ENCODE measurements around the gene DBR1.

Gene DBR1

DNA sequence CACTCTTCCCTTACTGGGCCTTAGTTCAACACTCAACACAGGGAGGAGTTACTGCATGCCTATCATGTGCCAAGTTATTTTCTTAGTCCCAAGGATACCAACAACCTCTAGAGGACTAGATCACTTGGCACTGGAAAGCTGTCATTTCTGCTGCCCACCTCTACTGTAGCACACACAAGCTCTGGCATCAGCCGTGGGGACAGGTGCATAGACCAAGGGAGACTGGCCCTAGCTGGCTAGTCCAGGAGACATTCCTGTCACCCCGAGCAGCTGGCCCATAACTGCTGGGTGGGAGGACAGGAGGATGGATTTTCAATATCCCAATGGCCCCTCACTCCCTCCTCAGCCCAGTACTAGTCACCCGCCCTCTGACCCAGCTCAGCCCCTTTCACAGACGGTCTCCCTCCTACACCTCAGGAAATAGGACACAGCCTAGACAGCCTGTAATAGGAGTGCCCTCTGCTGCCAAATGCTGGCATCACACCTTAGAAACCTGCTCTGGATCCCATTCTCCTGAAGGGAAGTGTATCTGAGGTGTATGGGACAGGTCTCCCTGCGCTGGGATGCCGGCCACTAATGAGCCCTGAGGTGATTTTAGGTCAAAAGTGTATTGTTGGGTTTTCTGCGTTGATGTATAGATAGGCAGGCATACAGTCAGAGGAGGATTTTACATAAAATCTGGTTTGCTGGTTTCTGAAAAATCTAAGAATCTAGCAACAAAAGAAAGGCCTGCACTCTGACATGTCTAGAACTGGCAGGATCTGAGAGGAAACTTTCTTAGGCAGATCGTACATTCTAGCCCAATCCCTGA, 55.9 kb downstream of the DBR1 start:
- peak; percentile 51 for DNase-seq

DNA sequence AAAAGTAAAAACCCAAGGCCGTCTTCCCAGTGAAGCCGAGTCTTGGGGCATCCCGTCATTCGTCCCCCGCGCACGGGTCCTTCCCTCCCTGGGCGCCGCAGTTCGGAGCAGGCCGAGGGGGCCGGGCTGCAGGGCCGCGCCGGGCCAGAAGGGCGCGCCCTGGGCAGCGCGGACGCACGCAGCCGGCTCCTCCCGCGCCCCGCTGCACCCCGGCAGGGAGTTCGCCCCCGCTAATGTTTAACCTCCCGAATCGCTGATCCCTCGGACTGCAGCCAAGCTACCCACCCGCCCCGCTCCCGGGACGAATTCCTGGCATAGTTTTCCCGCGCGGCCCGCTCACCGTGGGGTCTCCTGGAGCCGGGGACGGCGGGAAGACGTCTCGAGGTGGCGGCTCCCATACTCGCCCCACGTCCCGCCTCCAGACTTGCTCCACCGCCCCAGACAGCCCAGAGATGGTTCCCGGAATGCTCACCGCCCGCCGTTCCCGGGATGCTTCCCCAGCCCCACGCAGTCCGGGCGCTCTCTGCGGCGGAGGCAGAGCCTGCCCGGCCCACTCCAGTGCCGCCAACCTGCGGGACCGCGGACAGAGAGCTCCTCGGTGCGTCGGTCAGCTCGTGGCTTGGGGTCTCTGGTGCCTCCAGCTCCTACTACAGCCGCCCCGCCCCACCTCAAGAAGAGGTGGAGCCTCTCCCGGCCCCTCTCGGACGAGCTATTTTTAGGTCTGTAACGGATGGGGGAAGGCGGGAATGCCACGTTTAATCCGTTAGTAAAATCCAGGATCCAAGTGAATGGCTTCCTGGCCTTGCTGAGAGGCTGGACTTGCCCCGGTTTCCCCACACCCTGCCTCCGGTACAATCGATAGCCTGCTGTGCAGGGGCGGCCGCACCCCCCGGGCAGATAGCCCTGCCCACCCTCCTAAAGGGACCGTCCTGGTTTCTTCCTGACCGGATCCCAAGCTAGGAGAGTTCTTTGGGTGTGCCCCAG, 59.4 kb downstream of the DBR1 start, which contains the start of gene DZIP1L:
Gene DZIP1L, minus strand, starts transcription at position 621 of the 984 bp plus-strand sequence. CDS start 11,637 bp downstream, outside the sequence.
- no peak for DNase-seq

DNA sequence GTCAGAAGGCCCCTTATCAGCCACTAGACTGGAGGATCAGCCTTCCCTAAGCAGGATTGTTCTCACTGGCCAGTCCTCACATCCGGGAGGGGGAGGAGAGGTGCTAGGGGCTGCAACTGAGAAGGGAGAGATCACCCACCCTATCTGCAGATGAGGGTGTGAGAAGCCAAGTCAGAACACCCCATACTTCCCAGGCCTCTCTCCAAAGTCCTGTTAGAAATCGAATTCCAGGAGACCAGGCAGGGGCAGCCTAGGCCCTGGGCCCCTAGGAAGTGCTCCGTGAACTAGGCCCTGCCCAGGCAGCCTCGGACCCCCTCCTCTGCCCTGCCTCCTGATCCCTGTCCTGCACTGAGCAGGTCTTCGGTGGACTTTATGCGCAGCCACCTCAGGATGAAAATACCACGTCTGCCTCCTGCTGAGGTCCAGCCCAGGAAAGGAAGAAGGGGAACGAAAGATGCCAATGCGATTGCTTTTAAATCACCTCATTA, 60.2 kb downstream of the DBR1 start:
- DNase-seq: no peak

DNA sequence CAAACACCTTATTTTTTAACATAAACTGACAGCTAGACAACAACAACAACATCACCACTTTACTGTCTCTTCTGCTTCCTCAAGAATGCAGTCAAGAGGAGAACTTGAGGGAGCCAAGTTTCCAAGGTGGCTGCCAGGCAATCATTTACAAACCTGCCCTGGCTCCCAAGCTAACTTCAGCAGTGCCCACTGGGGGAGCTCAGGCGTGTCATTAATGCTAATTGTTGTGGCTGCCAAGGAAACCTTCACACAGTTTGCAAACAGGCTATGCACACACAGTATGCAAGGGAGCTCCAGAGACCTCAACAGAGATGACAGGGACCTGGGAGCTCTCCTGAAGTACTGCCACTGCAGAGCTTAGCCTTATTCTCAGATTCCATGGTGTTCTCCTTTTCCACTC, 61.4 kb downstream of the DBR1 start:
- no peak for DNase-seq

DNA sequence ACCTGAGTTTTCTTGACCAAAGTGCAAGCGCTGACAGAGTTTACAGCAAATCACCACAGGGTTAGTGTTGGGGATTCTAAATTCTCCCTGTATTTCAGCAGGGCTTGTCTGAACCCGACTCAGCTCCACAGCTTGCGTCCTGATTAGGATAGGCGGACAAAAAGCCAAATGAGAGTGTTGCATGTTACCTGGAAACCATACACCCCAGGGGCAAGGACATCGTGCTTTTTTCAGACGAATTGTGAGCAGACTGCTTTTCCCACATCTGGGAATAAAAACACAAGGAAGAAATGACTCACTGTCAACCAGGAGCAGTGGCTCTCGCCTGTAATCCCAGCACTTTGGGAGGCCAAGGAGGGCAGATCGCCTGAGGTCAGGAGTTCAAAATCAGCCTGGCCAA, 62.4 kb downstream of the DBR1 start:
- DNase-seq: no peak

All from CD4-positive, alpha-beta T cell treated with Interleukin-17A for 1 hour (primary cell).